Upper lobe of left lung (tissue), 6 donors: ENCODE results near the gene CAB39. TPM values are rescaled to one million over a fixed set of nuclear protein-coding genes. Genes with fewer than 3 reads are reported as not detected.

ENCODE experiments used
- ATAC-seq, 2 donors: fragments of 200-7000 bp; cut with Tn5 transposase; one replicate each; pipeline ENCODE4 v1.9.1; 2022; ENCODE audit warnings: mild to moderate bottlenecking in 2 of 2, moderate library complexity in 2 of 2; ENCODE audit not compliant: low FRiP score in 2 of 2
- DNase-seq, 2 donors: peaks; one replicate each; pipeline ENCODE4 v3.0.0-alpha.2; 2019 to 2020
- H3K27ac ChIP-seq, 4 donors: fragments of 200-600 bp; sonication (generic); one replicate each; pipeline ENCODE4 v1.5.1; 2016 to 2019
- H3K27me3 ChIP-seq, 4 donors: fragments of 200-600 bp; sonication (generic); one replicate each; pipeline ENCODE4 v1.5.1; 2017 to 2019
- H3K36me3 ChIP-seq, 4 donors: fragments of 200-600 bp; sonication (generic); one replicate each; pipeline ENCODE4 v1.5.1; 2016 to 2019
- H3K4me1 ChIP-seq, 4 donors: fragments of 200-600 bp; sonication (generic); one replicate each; pipeline ENCODE4 v1.5.1; 2018 to 2019
- H3K4me3 ChIP-seq, 4 donors: fragments of 200-600 bp; sonication (generic); one replicate each; pipeline ENCODE4 v1.5.1; 2017 to 2019; ENCODE audit warnings: mild to moderate bottlenecking in 2 of 4, moderate library complexity in 1 of 4
- H3K9me3 ChIP-seq, 4 donors: fragments of 200-600 bp; sonication (generic); one replicate each; pipeline ENCODE4 v1.5.1; 2018 to 2019
- CTCF ChIP-seq, 6 experiments: fragments of 450-650 bp in 4 of 6; fragments of 200-600 bp in 2 of 6; sonication (generic) in 2 of 6; IDR thresholded peaks; one replicate each; pipeline ENCODE4 v1.5.1; 2016 to 2019; ENCODE audit warnings: antibody characterized with exemption in 6 of 6
- EP300 ChIP-seq, 4 donors: sonication (generic); formaldehyde crosslinking; IDR thresholded peaks; one replicate each; pipeline ENCODE4 v1.5.1; 2017; ENCODE audit warnings: antibody characterized with exemption in 4 of 4, control low read depth in 2 of 4
- POLR2A ChIP-seq, 4 donors: fragments of 450-650 bp; IDR thresholded peaks; one replicate each; pipeline ENCODE4 v1.5.1; 2016 to 2017; ENCODE audit warnings: antibody characterized with exemption in 4 of 4, mild to moderate bottlenecking in 2 of 4
- POLR2AphosphoS5 ChIP-seq, 2 donors: sonication (generic); formaldehyde crosslinking; IDR thresholded peaks; one replicate each; pipeline ENCODE4 v1.5.1; 2017; ENCODE audit warnings: antibody characterized with exemption in 2 of 2
- WGBS, 2 donors: methylation state at CpG; one replicate each; pipeline ENCODE4 v1.1.5; 2017 to 2018; 5-methylcytosine and 5-hydroxymethylcytosine counted together
- total RNA-seq, 6 donors: library from RNA; depleted of rRNA in 4 of 6; stranded (reverse); fragments of >200 nt in 4 of 6; gene quantifications; one replicate each; pipeline versions ENCODE4 v1.1.0 to v1.2.1, GENCODE V29; 2016 to 2021
- donor health status: DM: no; HTN: no; CAD: no; lungs with moderate emphysema.
- donor health status: DM: no; HTN: yes; CAD: no; lungs with severe emphysema.

CAB39 gene
- total RNA-seq, 6 donors from 2014 or later: 56.5 to 125 (median 76.7) TPM

GRCh38 chr2:230781130-230781797 is 68.6 kb downstream of the CAB39 start:
- H3K27ac ChIP-seq: peak overlapping the region; percentile 37 to 60 (median 48)
- peaks cover 0 to 7% (median 0%) of the 10 kb centered on the region in 4 donors for H3K36me3 ChIP-seq
- no peaks in the 10 kb centered on the region for H3K27me3 ChIP-seq
- TF ChIP-seq POLR2AphosphoS5 (IDR thresholded peaks at IDR 0.05) (peak; percentile 31 to 36), POLR2A (IDR thresholded peaks at IDR 0.05) (no peak)
- peak; percentile 59 to 89 for ATAC-seq
- DNase-seq: peak in 1 of 2 donors; percentile 63
- peaks cover 22 to 59% (median 36%) of the 10 kb centered on the region in 4 donors for H3K4me1 ChIP-seq
- WGBS, 2 donors: 58% methylated on average over 5 of the region's 5 CpGs
- no peaks in the 10 kb centered on the region for H3K9me3 ChIP-seq
- no peak overlapping the region for H3K4me3 ChIP-seq

DNA sequence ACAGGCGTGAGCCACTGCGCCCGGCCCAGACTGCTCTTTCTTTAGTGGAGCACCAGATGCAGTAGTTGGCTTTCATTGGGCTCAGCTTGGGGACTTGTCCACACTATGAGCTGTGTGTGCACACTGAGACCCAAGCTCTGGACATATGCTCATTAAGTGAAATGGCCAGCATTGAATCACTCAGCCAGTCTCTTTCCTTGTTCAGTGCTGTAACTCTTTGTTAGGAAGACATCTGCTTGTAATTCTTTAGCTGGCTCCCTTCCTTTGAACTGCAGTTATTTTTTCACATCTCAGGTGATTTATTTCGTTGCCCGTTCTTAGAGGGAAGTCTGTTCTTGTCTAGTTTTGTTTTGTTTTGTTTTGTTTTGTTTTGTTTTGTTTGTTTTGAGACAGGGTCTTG is 70.5 kb downstream of the CAB39 start:
- ATAC-seq: no peak
- no peak for DNase-seq
- Histone ChIP-seq H3K9me3 (peaks cover 0 to 5% (median under 1%) of the 10 kb centered on the region in 4 donors), H3K27me3 (no peaks in the 10 kb centered on the region), H3K4me3 (no peak overlapping the region), H3K4me1 (peaks cover 22 to 50% (median 27%) of the 10 kb centered on the region in 4 donors), H3K36me3 (peaks cover 0 to 7% (median 0%) of the 10 kb centered on the region in 4 donors), H3K27ac (no peak overlapping the region)
- TF ChIP-seq EP300 (IDR thresholded peaks at IDR 0.05) (no peak), CTCF (IDR thresholded peaks at IDR 0.05) (no peak), POLR2AphosphoS5 (IDR thresholded peaks at IDR 0.05) (no peak), POLR2A (IDR thresholded peaks at IDR 0.05) (no peak)
- 93 to 100% methylated on average over 5 of the region's 5 CpGs for WGBS, 2 donors

- peaks cover 0 to 13% (median 7%) of the 10 kb centered on the region in 4 donors for H3K9me3 ChIP-seq
- H3K4me1 ChIP-seq: peaks cover 18 to 38% (median 20%) of the 10 kb centered on the region in 4 donors
- no peaks in the 10 kb centered on the region for H3K27me3 ChIP-seq
- DNase-seq (no peak), ATAC-seq (no peak)
- H3K4me3 ChIP-seq: no peak overlapping the region
- no peak for TF ChIP-seq CTCF (IDR thresholded peaks at IDR 0.05)
- no peak for TF ChIP-seq POLR2A (IDR thresholded peaks at IDR 0.05)
- no peak for TF ChIP-seq POLR2AphosphoS5 (IDR thresholded peaks at IDR 0.05)
- no peak for TF ChIP-seq EP300 (IDR thresholded peaks at IDR 0.05)
- 63 to 68% methylated on average over 4 of the region's 4 CpGs for WGBS, 2 donors
- H3K36me3 ChIP-seq: peaks cover 0 to 7% (median under 1%) of the 10 kb centered on the region in 4 donors
- no peak overlapping the region for H3K27ac ChIP-seq
Observed at GRCh38 chr2:230784795-230785194, 72.2 kb downstream of the CAB39 start.

DNA sequence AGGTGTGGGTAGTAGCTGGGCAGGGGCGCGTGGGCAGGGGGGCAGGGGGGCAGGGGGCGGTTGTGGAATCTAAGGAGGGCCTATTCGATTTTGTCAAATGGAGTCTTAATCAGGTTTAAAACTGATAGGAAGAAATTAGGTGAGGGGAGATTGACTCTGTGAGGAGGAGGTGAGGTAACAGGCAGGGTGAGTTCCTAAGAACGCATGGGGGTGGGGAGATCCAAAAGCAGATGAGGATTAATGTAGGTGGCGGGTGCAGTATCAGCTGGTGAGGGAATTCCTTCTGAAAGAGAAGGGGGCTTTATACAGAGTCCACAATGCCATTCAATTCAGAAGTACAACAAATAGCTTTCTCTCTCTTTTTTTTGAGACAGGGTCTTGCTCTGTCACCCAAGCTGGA is 72.7 kb downstream of the CAB39 start:
- DNase-seq: no peak
- no peak for ATAC-seq
- peaks cover 0 to 8% (median 2%) of the 10 kb centered on the region in 4 donors for H3K36me3 ChIP-seq
- TF ChIP-seq CTCF (IDR thresholded peaks at IDR 0.05) (no peak), POLR2A (IDR thresholded peaks at IDR 0.05) (no peak), POLR2AphosphoS5 (IDR thresholded peaks at IDR 0.05) (no peak), EP300 (IDR thresholded peaks at IDR 0.05) (no peak)
- H3K4me3 ChIP-seq: no peak overlapping the region
- 95 to 97% methylated on average over 6 of the region's 6 CpGs for WGBS, 2 donors
- H3K27ac ChIP-seq: no peak overlapping the region
- H3K27me3 ChIP-seq: no peaks in the 10 kb centered on the region
- peaks cover 0 to 13% (median 7%) of the 10 kb centered on the region in 4 donors for H3K9me3 ChIP-seq
- H3K4me1 ChIP-seq: peaks cover 18 to 33% (median 20%) of the 10 kb centered on the region in 4 donors

DNA sequence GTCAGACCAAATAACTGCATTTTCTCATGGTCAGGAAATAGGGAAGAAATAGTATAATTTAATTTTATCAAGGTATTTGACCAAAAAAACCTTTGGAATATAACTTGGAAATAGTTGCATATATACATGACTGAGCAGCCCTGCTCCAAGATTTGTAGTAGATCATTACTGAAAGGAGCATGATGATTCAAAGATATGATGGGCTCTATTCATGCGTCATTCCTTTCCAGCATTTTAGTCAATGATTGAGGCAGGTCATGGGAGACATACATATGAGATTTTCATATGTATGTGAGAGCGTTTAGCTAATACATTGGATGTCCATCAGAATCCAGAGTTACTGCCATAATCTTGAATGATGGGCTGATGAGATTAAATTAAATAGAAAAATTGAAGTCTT is 74.5 kb downstream of the CAB39 start:
- H3K27ac ChIP-seq: no peak overlapping the region
- H3K9me3 ChIP-seq: peaks cover 0 to 13% (median 7%) of the 10 kb centered on the region in 4 donors
- ATAC-seq (no peak), DNase-seq (no peak)
- H3K4me1 ChIP-seq: peaks cover 8 to 16% (median 11%) of the 10 kb centered on the region in 4 donors
- TF ChIP-seq POLR2A (IDR thresholded peaks at IDR 0.05) (no peak), POLR2AphosphoS5 (IDR thresholded peaks at IDR 0.05) (no peak), CTCF (IDR thresholded peaks at IDR 0.05) (no peak), EP300 (IDR thresholded peaks at IDR 0.05) (no peak)
- no peaks in the 10 kb centered on the region for H3K27me3 ChIP-seq
- no peak overlapping the region for H3K4me3 ChIP-seq
- 95 to 98% methylated on average over 2 of the region's 2 CpGs for WGBS, 2 donors
- H3K36me3 ChIP-seq: peaks cover 0 to 22% (median 12%) of the 10 kb centered on the region in 4 donors
